ENCODE data around the gene HHAT.

Gene HHAT

DNA sequence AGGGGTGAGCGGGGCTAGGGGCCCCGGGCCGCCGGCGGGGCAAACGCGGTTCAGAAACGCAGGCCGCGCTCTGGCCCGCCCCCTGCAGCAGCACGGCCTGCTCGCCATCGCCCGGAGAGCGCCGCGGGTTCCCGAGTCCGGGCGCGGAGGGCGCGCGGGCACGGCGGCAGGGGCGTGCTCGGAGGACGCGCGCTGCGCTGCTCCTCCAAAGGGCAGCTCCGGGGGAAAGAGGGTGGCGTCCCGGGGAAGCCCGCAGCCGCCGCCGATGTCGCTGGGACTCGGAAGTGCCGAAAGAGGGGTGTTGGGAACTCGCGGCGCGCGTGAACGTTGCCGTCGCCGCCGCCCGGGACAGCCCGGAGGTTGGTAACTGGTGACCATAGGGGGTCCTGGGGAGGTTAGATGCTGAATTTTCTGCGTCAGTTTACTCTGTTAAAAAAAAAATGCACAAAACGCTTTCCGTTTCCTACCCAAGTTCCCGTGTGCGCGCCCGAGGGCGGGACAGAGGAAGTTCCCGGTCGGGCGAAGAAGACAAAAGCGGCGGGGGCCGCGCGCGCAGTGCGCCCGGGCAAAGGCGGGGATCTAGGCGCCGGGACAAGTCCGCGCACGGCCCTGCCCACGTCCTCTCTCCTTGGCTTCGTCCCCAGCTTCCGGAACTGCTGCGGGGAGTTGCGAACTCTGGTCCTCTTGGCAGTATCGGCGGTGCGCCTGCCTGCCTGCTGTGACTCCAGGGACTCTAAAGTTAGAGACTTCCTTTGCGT, at the start of gene HHAT:
HHAT (plus strand) TSS at position 157 of the 758 bp plus-strand sequence. CDS start 20,074 bp downstream, outside the sequence.
- peak; percentile 85 for DNase-seq (ENCODE audit: low spot score)
- in situ Hi-C loops (cut with MboI; ENCODE audit: low sequenced_read_pairs, unreplicated experiment): no loop called here
- TF ChIP-seq CTCF (IDR thresholded peaks at IDR 0.05; ENCODE audit: borderline replicate concordance, control extremely low read depth, extremely low read depth, insufficient read depth, missing control alignments): no peak

DNA sequence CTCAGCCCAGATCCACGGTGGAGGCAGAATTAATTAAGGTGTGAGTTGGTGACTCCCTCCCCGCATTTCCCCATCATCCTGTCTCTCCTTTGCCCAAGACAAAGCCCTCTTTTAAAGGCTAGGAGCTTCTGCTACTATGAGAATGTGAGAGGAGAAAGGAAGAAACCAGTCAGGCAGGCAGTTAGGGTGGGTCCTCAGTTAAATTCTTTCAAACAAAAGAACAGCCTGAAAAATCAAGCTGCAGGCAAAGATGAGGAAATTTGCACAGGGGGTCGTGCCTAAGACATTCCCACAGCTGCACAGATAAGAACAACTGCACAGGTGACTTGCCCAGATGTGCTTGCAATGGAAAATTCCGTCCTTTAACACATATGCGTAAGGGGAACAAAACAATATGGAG, 48.5 kb upstream of the HHAT start:
- TF ChIP-seq CTCF (IDR thresholded peaks at IDR 0.05; ENCODE audit: borderline replicate concordance, control extremely low read depth, extremely low read depth, insufficient read depth, missing control alignments): no peak
- no peak for DNase-seq (ENCODE audit: low spot score)
- in situ Hi-C loops (cut with MboI; ENCODE audit: low sequenced_read_pairs, unreplicated experiment): no loop called here

- no peak for TF ChIP-seq CTCF (IDR thresholded peaks at IDR 0.05; ENCODE audit: borderline replicate concordance, control extremely low read depth, extremely low read depth, insufficient read depth, missing control alignments)
- in situ Hi-C loops (cut with MboI; ENCODE audit: low sequenced_read_pairs, unreplicated experiment): no loop called here
- no peak for DNase-seq (ENCODE audit: low spot score)
These were observed 40.6 kb upstream of the HHAT start for GRCh38 chr1:210288116-210288515.

GRCh38 chr1:210289248-210289647, 39.5 kb upstream of the HHAT start:
- in situ Hi-C loops (cut with MboI; ENCODE audit: low sequenced_read_pairs, unreplicated experiment): no loop called here
- DNase-seq (ENCODE audit: low spot score): no peak
- TF ChIP-seq CTCF (IDR thresholded peaks at IDR 0.05; ENCODE audit: borderline replicate concordance, control extremely low read depth, extremely low read depth, insufficient read depth, missing control alignments): no peak

GRCh38 chr1:210291081-210291764, 37.5 kb upstream of the HHAT start:
- DNase-seq (ENCODE audit: low spot score): no peak
- in situ Hi-C loops (cut with MboI; ENCODE audit: low sequenced_read_pairs, unreplicated experiment): no loop called here
- no peak for TF ChIP-seq CTCF (IDR thresholded peaks at IDR 0.05; ENCODE audit: borderline replicate concordance, control extremely low read depth, extremely low read depth, insufficient read depth, missing control alignments)

DNA sequence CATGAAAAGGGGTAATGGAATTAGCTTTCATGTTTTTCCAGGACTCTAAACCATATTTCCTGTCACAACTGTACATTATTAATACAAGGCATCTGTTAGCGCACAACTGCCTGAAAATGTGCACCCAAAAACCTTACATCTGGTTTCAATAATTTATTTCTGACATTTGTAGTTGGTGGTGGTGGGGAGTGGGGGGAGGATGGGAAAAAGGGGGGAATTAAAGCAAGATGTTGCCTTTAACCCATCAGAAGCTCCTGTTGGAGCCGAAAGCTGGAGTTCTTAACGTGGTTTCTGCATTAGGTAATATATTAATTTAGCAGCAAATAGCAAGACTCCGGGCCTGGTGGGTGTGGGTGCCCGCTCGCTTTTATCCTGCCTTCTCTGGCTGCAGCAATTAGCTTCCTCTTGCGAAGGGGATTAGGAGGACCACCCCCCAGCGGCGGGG, 36.9 kb upstream of the HHAT start:
- no peak for TF ChIP-seq CTCF (IDR thresholded peaks at IDR 0.05; ENCODE audit: borderline replicate concordance, control extremely low read depth, extremely low read depth, insufficient read depth, missing control alignments)
- in situ Hi-C loops (cut with MboI; ENCODE audit: low sequenced_read_pairs, unreplicated experiment): no loop called here
- no peak for DNase-seq (ENCODE audit: low spot score)

All from GM13976 (cell line).